Endothelial cell of umbilical vein (primary cell): ENCODE data around the gene HOXA4.

ENCODE experiments used
- CTCF ChIP-seq, 2 donors: IDR thresholded peaks; 1 replicate in 1 of 2; 2 replicates in 1 of 2; pipeline ENCODE4 v1.5.1; 2011; ENCODE audit warnings: low read length in 2 of 2, mild to moderate bottlenecking in 2 of 2, moderate library complexity in 2 of 2, control low read depth in 1 of 2, inconsistent platforms in 1 of 2, low read depth in 1 of 2; ENCODE audit not compliant: insufficient read depth in 1 of 2; ENCODE audit errors: extremely low read depth in 1 of 2
- EZH2 ChIP-seq: IDR thresholded peaks from 2 replicates; pipeline ENCODE4 v1.6.1; 2012; ENCODE audit warnings: borderline replicate concordance, low read depth, mild to moderate bottlenecking, moderate library complexity, low read length, inconsistent platforms; ENCODE audit not compliant: severe bottlenecking
- FOS ChIP-seq: IDR thresholded peaks from 2 replicates; pipeline ENCODE4 v1.6.1; 2011; ENCODE audit warnings: mild to moderate bottlenecking, low read length, moderate library complexity, borderline replicate concordance; ENCODE audit not compliant: insufficient read depth
- JUN ChIP-seq: IDR thresholded peaks from 2 replicates; pipeline ENCODE4 v1.6.1; 2011; ENCODE audit warnings: borderline replicate concordance, low read depth; ENCODE audit not compliant: insufficient read length, insufficient read depth
- MAX ChIP-seq: IDR thresholded peaks from 2 replicates; pipeline ENCODE4 v1.6.1; 2011; ENCODE audit not compliant: insufficient read depth, insufficient read length
- POLR2A ChIP-seq: IDR thresholded peaks from 2 replicates; pipeline ENCODE4 v1.6.1; 2012; ENCODE audit warnings: low read depth, mild to moderate bottlenecking, control low read depth, low read length
- POLR2AphosphoS5 ChIP-seq: IDR thresholded peaks from 2 replicates; pipeline ENCODE4 v1.6.1; 2012; ENCODE audit warnings: low read depth, mild to moderate bottlenecking, control low read depth, low read length, moderate library complexity; ENCODE audit not compliant: insufficient read depth

- TF ChIP-seq CTCF (IDR thresholded peaks at IDR 0.05; ENCODE audit: extremely low read depth in 1 of 2, insufficient read depth in 1 of 2, low read depth in 1 of 2, low read length in 2 of 2) (no peak), POLR2AphosphoS5 (no peak), EZH2 (no peak), MAX (no peak), POLR2A (no peak), FOS (no peak), JUN (no peak)
Observed at GRCh38 chr7:27154901-27155815, 24.6 kb upstream of the HOXA4 start.
